HK-2 (cell line): ENCODE data around the gene DAAM1.

Experiments
- DNase-seq: peaks from one replicate; pipeline ENCODE4 v3.0.0-alpha.2; 2018; ENCODE audit not compliant: unreplicated experiment

The DAAM1 gene

DNA sequence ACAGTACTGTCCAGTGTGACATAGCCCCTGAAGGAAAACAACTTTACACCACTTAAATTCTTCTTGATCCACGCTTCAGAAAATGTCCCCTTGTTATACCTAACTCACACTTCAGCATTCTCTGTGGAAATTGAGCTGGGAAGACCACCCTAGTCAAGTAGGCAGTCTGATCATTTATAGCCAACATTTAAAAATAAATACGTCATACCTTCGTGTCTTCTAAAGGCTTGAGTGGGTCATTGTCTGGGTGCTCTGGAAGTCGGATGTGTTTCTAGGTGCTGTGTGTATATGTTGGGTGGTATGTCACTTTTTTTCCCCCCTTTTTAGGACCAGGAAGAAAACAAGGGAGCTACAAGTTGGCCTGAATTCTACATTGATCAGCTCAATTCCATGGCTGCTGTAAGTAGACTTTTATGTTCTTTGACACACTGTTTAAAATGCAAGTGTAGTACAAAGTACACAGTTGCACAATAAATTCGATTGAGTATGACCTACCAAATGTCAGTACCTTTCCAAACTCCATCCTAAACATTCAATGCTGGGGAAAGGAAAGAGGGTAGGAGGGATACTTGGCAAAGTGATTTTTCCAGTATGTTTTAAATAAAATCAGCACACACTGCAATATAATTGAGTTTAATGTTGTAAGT lies 126.6 kb downstream of the DAAM1 start:
- no peak for DNase-seq

DNA sequence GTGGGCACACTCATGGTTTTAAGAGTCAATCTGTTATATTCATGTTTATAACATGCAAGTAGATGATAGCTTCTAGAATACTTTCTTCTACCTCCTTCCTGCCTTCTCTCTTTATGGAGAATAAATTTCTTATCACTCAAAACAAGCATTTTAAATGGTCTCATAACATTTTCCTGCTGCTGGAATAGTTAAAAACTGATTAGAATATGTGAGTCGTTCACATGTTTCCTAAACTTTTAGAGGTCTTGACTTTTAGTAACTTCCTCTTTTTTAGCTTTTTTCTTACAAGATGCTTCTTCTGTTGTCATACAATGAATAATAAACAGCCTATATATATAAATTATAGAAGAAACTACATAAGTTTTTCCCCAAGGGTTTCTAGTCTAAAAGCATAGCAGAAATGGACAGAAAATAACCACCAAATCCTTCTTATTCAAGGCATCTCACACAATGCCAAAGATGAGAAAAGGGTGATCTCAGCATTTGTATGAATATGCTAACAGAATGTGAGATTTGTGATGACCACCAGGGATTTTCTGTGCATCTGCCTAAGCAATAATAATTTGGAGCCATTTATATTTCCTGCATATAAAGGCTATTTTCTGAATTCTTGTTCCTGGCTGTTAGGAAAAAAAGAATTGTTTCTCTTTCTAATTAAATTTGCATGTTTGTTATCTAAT lies 127.8 kb downstream of the DAAM1 start:
- DNase-seq: no peak

DNA sequence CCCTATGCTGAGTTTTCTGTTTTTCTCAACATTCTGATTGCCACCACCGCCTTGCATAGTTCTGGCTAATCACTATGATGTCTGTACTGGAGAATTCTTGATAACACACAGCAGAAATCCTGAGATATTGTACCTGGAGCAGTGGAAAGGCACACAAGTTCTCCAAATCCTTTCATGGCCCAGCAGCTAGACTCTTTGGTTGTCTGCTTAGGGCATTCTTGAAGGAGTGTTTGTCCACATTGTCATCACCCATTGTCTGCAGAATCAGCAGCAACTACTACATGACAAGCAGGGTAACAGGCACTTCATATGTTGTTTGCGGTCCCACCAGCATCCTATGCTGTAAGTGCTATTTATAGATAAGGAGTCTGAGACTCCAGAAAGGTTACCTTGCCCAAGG lies 128.9 kb downstream of the DAAM1 start:
- DNase-seq: no peak

DNA sequence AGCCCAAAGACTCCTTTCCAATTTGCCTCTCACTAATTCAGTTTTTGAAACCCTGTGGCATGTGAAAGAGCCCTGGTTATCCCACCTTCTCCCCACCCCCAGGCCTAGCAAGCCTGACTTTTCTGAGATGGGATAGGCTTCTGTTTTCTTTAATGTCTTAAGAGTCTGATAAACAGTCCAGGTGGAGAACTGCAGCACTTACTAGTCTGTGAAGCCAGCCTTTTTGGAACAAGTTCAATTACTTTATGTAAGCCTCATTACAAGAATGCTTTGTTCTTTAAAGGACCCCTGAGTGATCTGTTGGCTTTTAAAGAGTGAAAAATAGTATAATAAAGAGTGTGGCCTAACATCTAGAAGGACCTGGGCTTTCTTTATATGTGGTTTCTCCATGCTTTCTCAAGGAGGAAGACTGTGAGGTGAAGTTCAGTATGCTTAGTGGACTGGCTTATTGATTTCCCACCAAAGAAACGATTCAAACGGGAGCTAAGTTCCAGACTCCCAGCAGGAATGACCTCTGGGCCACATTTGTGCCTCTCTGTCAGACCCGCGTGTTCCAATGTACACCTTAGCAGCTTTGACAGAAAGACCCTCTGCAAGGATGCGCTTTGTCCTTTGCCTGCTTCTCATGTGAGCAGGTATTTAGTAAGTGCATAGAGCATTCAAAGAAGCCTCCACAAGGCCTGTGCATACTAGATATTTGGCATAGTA lies 129.5 kb downstream of the DAAM1 start:
- DNase-seq: no peak

DNA sequence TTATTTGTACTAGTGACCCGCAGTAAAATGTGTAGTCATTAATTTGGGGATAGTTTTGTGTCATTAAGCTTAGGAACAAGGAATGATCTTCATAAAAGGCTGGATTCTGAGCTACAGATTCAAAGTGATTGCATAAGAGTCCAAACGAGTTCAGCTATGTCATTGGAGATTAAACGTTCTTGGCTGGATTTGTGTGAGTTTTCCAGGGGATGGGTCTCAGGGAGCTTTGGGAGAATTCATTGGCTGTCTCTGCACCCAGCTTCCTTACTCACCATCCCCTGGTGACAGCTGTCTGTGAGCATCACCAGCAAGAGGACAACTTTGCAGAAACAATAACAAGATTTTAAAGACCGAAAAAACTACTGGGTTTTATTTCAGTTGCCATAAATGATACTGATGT lies 130.4 kb downstream of the DAAM1 start:
- no peak for DNase-seq

DNA sequence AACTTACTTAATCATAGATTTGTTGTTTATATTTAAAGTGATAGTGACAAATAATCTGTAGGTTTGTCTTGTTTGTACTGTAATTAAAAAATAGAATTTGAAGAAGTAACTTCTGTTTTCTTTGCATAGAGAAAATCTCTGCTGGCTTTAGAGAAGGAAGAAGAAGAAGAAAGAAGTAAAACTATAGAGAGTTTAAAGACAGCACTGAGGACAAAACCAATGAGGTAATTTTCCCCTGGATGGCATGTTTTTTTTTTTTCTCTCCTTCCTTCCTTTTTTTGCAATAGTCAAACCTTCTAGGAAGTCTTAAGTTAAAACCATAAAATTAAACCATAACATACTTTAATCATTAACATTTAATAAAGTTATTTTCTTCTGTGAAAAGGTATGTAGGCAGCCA lies 131.9 kb downstream of the DAAM1 start:
- no peak for DNase-seq

DNA sequence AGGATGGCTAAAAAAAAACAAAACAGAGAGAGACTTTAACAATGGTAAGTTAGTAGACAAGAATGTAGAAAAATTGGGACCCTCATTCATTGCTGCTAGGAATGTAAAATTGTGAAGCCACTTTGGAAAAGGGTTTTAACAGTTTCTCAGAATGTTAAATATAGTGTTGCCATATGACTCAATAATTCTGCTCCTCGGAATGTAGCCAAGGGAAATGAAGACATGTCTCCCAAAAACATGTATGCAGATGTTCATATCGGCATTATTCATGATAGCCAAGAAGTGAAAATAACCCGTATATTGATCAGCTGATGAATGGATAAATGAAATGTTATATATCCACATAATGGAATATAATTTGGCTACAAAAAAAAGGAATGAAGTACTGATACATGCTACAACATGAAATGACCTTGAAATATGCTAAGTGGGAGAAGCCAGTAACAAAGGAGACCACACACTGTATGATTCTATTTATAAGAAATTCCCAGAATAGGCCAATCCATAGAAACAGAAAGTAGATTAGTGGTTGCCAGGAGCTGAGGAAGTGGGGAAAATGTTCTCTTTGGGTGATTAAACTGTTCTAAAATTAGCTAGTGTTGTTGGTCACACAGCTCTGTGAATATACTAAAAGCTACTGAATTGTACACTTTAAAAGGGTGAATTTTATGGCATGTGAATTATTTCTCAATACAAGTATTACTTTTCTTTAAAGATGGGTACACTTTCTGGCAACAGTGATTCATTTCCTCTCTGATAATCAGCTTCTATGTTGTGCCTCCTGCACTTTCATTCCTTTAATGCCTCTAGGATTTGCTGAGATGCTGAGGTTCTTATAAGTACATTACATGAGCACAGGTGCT lies 132.5 kb downstream of the DAAM1 start:
- DNase-seq: no peak

DNA sequence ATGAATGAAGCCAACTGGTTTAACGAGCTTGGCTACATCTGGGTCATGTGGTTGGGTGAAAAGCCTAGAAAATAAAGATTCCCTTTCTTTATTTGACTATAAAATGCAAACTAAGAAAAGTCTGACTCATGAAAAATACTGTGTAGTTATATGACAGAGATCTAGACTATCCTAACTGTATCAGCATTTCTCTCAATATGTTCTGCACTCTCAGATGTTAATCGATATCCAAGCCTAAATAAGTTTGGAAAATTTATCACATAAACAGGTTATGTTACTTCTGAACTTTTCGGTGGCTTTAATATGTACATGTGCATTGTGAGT lies 133.1 kb downstream of the DAAM1 start:
- DNase-seq: no peak

DNA sequence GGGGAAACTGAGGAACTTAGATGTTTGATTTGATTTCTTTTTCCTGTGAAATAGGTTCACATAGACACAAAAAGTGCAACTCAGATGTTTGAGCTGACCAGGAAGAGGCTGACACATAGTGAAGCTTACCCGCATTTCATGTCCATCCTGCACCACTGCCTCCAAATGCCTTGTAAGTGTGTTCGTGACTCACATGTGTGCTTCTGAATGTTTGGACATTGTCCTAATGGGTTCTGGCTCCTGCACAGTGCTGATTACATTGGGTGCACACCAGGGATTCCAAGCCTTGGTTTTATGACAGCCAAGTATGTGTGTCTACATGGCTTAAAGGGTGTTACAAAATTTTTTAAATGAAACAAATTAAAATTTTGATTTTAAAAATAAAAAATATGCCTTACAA lies 137.4 kb downstream of the DAAM1 start:
- no peak for DNase-seq

DNA sequence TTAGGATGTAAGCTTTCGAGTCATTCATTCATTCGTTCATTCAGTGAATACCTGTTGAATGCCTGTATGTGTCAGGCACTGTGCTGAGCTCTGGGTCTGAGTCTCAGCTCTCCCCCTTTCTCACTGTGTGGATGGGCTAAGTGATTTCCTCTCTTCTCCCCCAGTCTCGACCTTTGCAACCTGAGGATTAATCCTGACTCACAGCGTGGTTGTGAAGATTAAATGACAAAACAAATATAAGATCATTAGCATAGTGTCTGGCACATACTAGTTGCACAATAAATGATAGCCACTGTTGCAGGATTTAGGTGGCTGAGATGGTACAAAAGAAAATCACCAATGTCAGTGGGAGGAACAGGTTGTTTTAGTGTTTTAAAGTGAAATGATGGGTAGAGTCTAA lies 140.0 kb downstream of the DAAM1 start:
- DNase-seq: no peak

DNA sequence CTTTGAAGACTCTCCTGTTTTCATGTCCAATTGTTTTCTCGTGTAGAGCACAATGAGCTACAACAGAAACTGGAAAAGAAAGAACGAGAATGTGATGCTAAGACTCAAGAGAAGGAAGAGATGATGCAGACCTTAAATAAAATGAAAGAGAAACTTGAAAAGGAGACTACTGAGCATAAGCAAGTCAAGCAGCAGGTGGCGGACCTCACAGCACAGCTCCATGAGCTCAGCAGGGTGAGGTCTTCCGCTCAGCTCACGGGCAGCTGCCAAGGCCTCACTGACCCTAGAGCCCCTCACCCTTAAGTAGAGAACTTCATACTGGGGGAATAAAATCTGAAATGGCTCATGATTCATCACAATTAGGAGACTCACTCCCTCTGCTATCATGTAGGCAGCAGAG lies 142.0 kb downstream of the DAAM1 start:
- DNase-seq: no peak

DNA sequence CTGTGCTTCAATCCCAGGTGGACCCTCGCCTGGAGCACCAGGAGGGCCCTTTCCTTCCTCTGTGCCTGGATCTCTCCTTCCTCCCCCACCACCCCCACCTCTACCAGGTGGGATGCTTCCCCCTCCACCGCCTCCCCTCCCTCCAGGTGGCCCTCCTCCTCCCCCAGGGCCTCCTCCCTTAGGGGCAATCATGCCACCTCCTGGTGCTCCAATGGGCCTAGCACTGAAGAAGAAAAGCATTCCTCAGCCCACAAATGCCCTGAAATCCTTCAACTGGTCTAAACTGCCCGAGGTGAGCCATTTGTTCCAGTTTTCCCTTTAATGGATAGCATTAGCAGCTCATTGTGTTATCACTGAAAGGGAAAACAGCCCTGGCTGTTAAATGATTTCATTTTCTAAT lies 142.8 kb downstream of the DAAM1 start:
- no peak for DNase-seq

DNA sequence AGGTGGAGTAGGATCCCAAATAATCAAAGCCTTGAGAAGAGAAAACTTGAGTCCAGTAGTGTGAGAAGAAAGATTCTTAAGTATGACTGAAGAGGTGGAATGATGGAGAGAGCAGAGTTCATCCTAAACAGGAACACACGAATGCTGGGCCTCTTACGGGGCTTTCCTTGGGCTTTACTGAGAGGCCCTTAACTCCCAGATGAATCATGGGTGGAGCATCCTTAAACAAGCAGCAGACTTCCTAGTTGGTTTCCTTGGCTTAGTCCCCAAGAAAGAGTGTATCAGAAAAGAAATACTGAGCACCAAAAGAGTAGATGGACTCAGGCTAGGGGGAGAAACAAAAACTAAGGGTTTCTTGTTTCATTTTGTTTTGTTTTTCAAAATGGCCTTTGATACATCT lies 144.3 kb downstream of the DAAM1 start:
- no peak for DNase-seq

DNA sequence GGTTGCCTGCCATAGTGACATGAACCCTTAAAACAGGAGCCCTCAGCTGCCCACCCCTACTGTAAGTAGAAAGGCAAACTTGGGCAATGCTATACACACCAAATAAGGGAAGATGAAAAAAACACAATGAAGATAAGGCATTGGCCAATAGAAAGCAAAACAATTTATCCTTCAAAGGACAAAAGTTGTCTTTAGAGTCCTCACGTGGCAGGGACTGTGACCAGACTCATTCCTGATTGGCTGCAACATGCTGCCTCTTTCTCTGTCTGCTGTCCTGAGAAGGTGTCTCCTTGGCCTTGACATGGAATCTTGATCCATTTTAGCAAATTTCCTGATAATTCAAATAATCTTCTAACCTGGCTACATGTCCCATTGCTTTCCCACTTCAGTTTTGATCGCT lies 144.8 kb downstream of the DAAM1 start:
- no peak for DNase-seq

DNA sequence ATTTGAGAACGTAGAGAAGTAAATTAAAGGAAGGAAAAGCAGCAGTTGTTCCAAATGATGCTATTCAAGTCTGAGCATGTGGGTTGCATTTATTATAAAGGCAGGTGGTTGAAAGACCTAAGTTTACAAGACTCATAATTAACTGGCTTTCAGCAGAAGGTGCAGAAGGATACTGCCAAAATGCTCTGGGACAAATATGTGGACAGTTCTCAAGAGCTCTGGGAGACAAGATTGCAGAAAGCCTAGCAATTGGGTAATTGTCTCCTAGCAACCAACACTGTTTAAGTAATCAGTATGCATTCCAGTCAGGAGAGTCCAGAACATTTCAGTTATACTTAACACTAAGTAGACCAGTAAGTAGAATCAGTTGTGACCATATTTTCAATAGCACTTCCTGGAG lies 145.2 kb downstream of the DAAM1 start:
- DNase-seq: no peak

DNA sequence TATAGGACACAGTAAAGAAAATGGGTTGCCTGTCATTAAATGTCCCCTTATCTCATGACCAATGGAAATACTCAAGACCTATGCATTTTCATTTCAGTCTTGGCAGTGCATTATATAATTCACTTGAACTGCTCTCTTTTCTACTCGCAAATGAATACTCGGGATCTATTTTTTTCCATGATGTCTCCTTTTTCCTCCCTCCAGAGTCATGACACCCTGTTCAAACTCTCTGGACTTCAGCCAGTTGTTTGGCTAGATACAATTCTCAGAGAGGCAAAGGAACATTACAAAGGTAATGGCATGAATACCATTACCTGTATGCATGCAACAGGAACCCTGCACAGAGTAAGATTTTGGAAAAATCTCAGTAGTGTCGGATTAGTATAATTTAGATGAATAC lies 145.8 kb downstream of the DAAM1 start:
- no peak for DNase-seq

DNA sequence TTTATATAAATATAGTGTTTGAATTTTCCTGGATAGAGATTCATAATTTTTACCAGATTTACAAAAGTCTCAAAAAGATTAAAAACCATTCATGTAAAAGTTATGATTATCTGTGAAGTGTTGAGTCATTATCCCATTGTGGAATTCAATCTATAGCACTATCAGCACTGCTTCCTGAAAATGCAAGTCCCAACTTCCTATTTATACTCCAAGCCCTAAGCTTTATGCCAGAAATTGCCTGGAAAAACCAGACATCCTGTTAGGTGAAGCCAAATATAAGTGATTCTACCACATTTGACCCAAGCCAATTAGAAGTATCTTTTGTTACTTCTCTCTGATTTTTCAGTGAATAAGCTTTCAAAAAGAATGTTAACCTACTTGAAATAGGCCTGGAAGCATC lies 147.6 kb downstream of the DAAM1 start:
- DNase-seq: no peak

DNA sequence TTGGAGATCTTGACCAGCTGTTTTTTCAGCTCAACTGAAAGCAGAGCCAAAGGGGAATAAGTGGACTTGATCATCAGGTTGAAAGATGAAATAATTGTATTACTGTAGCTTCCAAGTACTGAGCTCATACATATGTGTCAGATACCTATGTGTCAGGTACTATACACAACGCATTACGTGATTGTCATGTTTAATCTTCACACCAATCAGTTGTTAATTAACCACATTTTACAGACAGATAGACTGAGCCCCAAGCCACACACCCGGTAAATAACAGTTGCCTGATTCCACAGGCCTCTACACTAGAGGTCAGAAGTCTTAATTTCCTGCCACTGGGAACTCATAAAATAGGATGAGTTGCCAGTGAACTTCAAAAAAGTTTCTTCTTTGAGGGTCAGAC lies 148.2 kb downstream of the DAAM1 start:
- DNase-seq: no peak

DNA sequence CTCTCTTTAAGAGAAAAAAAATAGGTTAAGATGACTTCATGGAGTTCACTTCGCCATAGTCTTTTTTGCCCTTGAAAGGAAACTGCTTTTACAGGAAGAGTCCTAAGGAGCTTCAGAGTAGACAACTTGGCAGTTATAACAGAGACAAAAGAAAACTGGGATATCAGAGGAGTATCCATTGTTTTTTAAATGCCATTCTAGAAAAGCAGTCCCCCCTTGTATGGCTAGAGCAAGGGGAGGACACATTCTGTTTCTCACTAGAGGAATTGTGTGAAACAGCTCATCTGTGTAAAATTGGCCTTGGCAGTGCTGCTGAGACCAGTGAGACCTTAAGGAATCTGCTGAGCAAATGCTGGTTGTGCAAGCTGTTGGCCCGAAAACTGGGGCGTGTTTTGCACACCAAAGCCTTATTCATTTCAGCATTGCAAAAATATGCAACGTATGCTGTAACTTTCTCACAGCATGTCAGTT lies 148.7 kb downstream of the DAAM1 start:
- DNase-seq: no peak

DNA sequence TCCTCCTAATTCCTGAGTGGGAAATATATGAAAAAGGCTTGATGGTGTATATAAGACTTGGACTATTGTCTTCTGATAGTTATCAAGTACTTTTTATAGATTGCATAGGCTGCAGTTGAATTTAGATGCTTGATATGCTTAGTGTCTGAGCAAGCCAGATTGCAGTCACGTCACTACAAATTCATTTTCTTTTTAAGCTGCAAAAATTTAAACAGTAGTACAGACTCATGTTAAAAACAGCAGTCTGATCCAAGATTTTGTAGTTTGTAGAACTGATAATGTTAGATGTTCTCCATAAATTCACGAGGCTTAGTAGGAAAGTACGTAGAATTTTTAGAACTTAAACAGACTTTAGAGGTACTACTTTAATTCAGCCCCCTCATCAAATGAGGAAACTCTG lies 150.3 kb downstream of the DAAM1 start:
- DNase-seq: no peak

DNA sequence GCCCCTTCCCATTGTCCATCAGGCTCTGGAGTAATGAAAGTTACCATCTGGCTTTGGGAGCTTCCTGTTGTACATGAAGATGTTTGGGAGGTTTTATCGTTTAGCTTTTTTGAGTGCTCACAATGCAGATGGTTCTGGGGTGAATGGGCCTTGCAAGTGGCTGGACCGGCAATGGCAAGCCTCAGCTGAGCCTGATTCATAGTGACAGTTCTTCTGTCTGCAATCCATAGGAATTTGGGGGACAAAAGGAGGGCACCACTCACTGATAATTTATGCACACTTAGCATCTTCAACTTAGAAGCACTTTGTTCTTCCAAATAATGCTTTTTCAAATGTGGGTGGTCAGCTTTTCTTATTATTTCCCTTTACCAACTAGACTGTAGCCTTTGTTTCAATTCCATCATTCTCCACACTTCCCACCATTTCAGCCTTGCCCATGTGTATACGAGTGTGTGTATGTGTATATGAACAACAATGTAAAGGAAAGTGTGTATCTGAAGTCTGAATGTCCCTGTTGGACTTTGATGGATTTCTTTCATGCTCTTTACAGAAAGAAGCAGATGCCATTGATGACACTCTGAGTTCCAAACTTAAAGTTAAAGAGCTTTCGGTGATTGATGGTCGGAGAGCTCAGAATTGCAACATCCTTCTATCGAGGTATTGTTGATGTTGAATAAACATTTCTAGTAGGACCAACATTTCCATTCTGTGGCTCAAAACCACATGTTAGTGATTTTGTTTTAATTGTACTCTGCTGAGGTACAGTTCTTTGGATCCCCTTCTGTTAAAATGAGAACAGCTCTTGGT lies 151.3 kb downstream of the DAAM1 start:
- no peak for DNase-seq
